GOT3 (cell line): ENCODE results near the gene SERF2.
"Not testable (repeated sequence)": the region's sequence is repeated elsewhere in the genome, so short reads cannot be mapped to it uniquely, and the experiment has no call there.

Experiments used
- DNase-seq: peaks from one replicate; lab custom pipeline; 2025; ENCODE audit warnings: mixed read lengths; lab: John Stamatoyannopoulos, UW

The SERF2 gene

DNA sequence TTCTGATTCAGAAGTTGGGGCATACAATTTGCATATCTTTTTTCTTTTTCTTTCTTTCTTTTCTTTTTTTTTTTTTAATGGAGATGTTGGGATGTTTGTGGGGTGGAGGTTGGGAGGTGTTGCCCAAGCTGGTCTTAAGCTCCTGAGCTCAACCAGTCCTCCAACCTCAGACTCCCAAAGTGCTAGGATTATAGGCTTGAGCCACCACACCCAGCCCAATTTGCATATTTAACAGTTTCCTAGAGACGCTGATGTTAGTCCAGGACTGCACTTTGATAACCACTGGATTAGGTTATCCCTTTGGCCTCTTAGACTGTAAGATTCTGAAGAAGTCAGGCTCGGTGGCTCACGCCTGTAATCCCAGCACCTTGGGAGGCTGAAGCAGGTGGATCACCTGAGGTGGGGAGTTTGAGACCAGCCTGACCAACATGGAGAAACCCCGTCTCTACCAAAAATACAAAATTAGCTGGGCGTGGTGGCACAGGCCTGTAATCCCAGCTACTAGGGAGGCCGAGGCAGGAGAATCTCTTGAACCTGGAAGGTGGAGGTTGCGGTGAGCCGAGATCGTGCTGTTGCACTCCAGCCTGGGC lies 37.9 kb downstream of the SERF2 start:
- not testable (repeated sequence) for DNase-seq

DNA sequence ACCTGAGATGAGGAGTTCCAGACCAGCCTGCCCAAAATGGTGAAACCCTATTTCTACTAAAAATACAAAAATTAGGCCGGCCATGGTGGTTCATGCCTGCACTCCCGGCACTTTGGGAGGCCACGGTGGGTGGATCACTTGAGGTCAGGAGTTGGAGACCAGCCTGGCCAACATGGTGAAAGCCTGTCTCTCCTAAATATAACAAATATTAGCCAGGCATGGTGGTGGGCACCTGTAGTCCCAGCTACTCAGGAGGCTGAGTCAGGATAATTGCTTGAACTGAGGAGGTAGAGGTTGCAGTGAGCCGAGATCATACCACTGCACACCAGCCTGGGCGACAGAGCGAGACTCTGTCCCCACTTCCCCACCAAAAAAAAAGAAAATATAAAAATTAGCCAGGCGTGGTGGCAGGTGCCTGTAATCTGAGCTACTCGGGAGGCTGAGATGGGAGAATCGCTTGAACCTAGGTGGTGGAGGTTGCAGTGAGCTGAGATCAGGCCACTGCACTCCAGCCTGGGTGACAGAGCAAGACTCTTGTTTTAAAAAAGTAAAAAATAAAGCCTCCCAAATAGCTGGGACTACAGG lies 38.7 kb downstream of the SERF2 start:
- DNase-seq, result not testable (repeated sequence)

DNA sequence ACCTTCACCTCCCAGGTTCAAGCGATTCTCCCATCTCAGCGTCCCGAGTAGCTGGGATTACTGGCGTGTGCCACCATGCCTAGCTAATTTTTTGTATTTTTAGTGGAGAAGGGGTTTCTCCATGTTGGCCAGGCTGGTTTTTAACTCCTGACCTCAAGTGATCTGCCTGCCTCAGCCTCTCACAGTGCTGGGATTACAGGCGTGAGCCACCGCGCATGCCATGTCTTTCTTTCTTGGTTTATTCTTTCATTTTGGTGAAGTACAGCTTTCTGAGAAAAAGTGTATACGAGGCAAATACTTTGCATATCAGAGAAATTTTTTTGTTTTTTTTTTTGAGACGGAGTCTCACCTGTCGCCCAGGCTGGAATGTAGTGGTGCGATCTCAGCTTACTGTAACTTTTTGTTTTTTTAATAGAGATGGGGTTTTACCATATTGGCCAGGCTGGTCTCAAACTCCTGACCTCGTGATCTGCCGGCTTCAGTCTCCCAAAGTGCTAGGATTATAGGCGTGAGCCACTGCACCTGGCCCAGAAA lies 39.5 kb downstream of the SERF2 start:
- DNase-seq, result not testable (repeated sequence)

- DNase-seq, result not testable (repeated sequence)
Observed at GRCh38 chr15:43832485-43832884, 40.4 kb downstream of the SERF2 start.

DNA sequence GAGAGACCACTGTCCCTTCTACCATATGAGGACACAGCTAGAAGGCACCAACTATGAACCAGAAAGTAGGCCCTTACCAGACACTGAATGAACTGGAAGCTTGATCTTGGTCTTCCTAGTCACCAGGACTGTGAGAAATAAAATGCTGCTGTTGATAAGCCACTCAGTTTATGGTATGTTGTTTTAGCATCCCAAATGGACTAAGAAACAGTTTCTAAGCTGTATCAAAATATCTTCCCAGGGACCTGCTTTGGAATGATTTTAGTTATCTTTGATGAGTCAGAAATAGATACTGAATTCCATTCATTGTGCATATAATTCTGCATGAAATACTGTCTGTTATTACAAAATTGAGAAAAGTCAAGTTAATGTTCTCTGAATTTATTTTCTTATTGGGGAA lies 53.3 kb downstream of the SERF2 start:
- no peak for DNase-seq
